ENCODE results near the gene DSG2.

Gene DSG2

DNA sequence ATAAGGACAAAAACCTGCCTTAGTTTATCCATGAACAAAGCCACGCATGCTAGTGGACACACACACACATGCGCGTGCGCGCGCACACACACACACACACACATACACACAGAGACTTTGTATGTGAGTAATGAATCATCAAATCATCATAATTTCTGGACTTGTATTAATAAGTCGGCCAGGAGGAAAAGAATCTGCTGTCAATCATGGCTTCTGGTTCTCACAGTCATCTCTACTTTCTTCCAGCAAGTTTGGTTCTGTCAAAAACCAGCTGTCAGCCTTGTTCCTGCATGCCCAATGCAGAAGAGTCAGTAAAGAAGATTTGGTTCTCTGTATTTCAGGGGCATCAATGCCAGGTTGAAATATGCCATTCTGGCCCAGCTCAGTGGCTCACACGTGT lies 92.6 kb downstream of the DSG2 start:
- H3K9me3 ChIP-seq (ENCODE audit: low read length), result peaks cover 2% of the 10 kb centered on the region
- no peak overlapping the region for H3K4me3 ChIP-seq (ENCODE audit: low read length)
- H3K36me3 ChIP-seq (ENCODE audit: insufficient read depth, low read length), result no peaks in the 10 kb centered on the region

DNA sequence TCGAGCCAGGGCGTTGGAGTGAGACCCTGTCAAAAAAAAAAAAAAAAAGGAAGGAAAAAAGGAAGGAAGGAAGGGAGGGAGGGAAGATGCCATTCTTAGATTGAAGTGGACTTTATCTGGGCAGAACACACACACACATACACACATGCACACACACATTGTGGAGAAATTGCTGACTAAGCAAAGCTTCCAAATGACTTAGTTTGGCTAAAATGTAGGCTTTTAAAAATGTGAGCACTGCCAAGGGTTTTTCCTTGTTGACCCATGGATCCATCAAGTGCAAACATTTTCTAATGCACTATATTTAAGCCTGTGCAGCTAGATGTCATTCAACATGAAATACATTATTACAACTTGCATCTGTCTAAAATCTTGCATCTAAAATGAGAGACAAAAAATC lies 93.1 kb downstream of the DSG2 start:
- H3K36me3 ChIP-seq (ENCODE audit: insufficient read depth, low read length), result no peaks in the 10 kb centered on the region
- H3K4me1 ChIP-seq (ENCODE audit: insufficient read depth, low read length), result peaks cover 25% of the 10 kb centered on the region
- no peak overlapping the region for H2AFZ ChIP-seq (ENCODE audit: low read depth, low read length)
- no peaks in the 10 kb centered on the region for H3K27me3 ChIP-seq (ENCODE audit: insufficient read depth, low read length)
- peaks cover 2% of the 10 kb centered on the region for H3K9me3 ChIP-seq (ENCODE audit: low read length)
- H3K4me3 ChIP-seq (ENCODE audit: low read length), result no peak overlapping the region

More for the DNA sequence above, 92.6 kb downstream of the DSG2 start:
- peaks cover 19% of the 10 kb centered on the region for H3K4me1 ChIP-seq (ENCODE audit: insufficient read depth, low read length)
- no peak overlapping the region for H2AFZ ChIP-seq (ENCODE audit: low read depth, low read length)
- H3K27me3 ChIP-seq (ENCODE audit: insufficient read depth, low read length), result no peaks in the 10 kb centered on the region

DNA sequence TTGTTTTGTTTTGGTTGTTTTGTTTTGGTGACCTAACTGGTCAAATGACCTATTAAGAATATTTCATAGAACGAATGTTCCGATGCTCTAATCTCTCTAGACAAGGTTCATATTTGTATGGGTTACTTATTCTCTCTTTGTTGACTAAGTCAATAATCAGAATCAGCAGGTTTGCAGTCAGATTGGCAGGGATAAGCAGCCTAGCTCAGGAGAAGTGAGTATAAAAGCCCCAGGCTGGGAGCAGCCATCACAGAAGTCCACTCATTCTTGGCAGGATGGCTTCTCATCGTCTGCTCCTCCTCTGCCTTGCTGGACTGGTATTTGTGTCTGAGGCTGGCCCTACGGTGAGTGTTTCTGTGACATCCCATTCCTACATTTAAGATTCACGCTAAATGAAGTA lies 93.7 kb downstream of the DSG2 start, which contains the start of gene TTR:
TSS of gene TTR (plus strand) at position 250 of the 400 bp plus-strand sequence. CDS start at position 276, 26 bp downstream.
- Histone ChIP-seq H3K4me3 (ENCODE audit: low read length) (no peak within 1 kb of the TSS), H3K36me3 (ENCODE audit: insufficient read depth, low read length) (no peaks in the 10 kb centered on the region), H3K27me3 (ENCODE audit: insufficient read depth, low read length) (no peaks in the 10 kb centered on the region), H3K4me1 (ENCODE audit: insufficient read depth, low read length) (peaks cover 28% of the 10 kb centered on the region), H2AFZ (ENCODE audit: low read depth, low read length) (no peak within 1 kb of the TSS), H3K9me3 (ENCODE audit: low read length) (peaks cover 2% of the 10 kb centered on the region)

DNA sequence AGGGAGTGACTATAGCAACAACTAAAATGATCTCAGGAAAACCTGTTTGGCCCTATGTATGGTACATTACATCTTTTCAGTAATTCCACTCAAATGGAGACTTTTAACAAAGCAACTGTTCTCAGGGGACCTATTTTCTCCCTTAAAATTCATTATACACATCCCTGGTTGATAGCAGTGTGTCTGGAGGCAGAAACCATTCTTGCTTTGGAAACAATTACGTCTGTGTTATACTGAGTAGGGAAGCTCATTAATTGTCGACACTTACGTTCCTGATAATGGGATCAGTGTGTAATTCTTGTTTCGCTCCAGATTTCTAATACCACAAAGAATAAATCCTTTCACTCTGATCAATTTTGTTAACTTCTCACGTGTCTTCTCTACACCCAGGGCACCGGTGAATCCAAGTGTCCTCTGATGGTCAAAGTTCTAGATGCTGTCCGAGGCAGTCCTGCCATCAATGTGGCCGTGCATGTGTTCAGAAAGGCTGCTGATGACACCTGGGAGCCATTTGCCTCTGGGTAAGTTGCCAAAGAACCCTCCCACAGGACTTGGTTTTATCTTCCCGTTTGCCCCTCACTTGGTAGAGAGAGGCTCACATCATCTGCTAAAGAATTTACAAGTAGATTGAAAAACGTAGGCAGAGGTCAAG lies 94.7 kb downstream of the DSG2 start:
- H3K4me3 ChIP-seq (ENCODE audit: low read length), result no peak overlapping the region
- peaks cover 2% of the 10 kb centered on the region for H3K9me3 ChIP-seq (ENCODE audit: low read length)
- H3K27me3 ChIP-seq (ENCODE audit: insufficient read depth, low read length), result no peaks in the 10 kb centered on the region
- no peak overlapping the region for H2AFZ ChIP-seq (ENCODE audit: low read depth, low read length)
- peaks cover 20% of the 10 kb centered on the region for H3K4me1 ChIP-seq (ENCODE audit: insufficient read depth, low read length)
- no peaks in the 10 kb centered on the region for H3K36me3 ChIP-seq (ENCODE audit: insufficient read depth, low read length)

DNA sequence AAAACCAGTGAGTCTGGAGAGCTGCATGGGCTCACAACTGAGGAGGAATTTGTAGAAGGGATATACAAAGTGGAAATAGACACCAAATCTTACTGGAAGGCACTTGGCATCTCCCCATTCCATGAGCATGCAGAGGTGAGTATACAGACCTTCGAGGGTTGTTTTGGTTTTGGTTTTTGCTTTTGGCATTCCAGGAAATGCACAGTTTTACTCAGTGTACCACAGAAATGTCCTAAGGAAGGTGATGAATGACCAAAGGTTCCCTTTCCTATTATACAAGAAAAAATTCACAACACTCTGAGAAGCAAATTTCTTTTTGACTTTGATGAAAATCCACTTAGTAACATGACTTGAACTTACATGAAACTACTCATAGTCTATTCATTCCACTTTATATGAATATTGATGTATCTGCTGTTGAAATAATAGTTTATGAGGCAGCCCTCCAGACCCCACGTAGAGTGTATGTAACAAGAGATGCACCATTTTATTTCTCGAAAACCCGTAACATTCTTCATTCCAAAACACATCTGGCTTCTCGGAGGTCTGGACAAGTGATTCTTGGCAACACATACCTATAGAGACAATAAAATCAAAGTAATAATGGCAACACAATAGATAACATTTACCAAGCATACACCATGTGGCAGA lies 97.3 kb downstream of the DSG2 start:
- no peak overlapping the region for H3K4me3 ChIP-seq (ENCODE audit: low read length)
- H3K4me1 ChIP-seq (ENCODE audit: insufficient read depth, low read length), result peaks cover 19% of the 10 kb centered on the region
- H3K36me3 ChIP-seq (ENCODE audit: insufficient read depth, low read length), result no peaks in the 10 kb centered on the region
- H3K9me3 ChIP-seq (ENCODE audit: low read length), result no peaks in the 10 kb centered on the region
- H3K27me3 ChIP-seq (ENCODE audit: insufficient read depth, low read length), result no peaks in the 10 kb centered on the region
- H2AFZ ChIP-seq (ENCODE audit: low read depth, low read length), result no peak overlapping the region

DNA sequence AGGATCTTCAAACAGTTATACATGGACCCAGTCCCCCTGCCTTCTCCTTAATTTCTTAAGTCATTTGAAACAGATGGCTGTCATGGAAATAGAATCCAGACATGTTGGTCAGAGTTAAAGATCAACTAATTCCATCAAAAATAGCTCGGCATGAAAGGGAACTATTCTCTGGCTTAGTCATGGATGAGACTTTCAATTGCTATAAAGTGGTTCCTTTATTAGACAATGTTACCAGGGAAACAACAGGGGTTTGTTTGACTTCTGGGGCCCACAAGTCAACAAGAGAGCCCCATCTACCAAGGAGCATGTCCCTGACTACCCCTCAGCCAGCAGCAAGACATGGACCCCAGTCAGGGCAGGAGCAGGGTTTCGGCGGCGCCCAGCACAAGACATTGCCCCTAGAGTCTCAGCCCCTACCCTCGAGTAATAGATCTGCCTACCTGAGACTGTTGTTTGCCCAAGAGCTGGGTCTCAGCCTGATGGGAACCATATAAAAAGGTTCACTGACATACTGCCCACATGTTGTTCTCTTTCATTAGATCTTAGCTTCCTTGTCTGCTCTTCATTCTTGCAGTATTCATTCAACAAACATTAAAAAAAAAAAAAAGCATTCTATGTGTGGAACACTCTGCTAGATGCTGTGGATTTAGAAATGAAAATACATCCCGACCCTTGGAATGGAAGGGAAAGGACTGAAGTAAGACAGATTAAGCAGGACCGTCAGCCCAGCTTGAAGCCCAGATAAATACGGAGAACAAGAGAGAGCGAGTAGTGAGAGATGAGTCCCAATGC lies 98.3 kb downstream of the DSG2 start:
- Histone ChIP-seq H3K4me3 (ENCODE audit: low read length) (no peak overlapping the region), H3K4me1 (ENCODE audit: insufficient read depth, low read length) (peaks cover 19% of the 10 kb centered on the region)

DNA sequence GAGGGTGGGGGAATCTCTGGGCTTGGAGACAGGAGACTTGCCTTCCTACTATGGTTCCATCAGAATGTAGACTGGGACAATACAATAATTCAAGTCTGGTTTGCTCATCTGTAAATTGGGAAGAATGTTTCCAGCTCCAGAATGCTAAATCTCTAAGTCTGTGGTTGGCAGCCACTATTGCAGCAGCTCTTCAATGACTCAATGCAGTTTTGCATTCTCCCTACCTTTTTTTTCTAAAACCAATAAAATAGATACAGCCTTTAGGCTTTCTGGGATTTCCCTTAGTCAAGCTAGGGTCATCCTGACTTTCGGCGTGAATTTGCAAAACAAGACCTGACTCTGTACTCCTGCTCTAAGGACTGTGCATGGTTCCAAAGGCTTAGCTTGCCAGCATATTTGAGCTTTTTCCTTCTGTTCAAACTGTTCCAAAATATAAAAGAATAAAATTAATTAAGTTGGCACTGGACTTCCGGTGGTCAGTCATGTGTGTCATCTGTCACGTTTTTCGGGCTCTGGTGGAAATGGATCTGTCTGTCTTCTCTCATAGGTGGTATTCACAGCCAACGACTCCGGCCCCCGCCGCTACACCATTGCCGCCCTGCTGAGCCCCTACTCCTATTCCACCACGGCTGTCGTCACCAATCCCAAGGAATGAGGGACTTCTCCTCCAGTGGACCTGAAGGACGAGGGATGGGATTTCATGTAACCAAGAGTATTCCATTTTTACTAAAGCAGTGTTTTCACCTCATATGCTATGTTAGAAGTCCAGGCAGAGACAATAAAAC lies 100.2 kb downstream of the DSG2 start:
- H3K4me1 ChIP-seq (ENCODE audit: insufficient read depth, low read length), result peaks cover 16% of the 10 kb centered on the region
- H3K4me3 ChIP-seq (ENCODE audit: low read length), result no peak overlapping the region
- H3K27me3 ChIP-seq (ENCODE audit: insufficient read depth, low read length), result no peaks in the 10 kb centered on the region
- no peaks in the 10 kb centered on the region for H3K36me3 ChIP-seq (ENCODE audit: insufficient read depth, low read length)
- no peak overlapping the region for H2AFZ ChIP-seq (ENCODE audit: low read depth, low read length)
- no peaks in the 10 kb centered on the region for H3K9me3 ChIP-seq (ENCODE audit: low read length)

More for the DNA sequence above, 98.3 kb downstream of the DSG2 start:
- Histone ChIP-seq H3K36me3 (ENCODE audit: insufficient read depth, low read length) (no peaks in the 10 kb centered on the region), H3K27me3 (ENCODE audit: insufficient read depth, low read length) (no peaks in the 10 kb centered on the region), H3K9me3 (ENCODE audit: low read length) (no peaks in the 10 kb centered on the region), H2AFZ (ENCODE audit: low read depth, low read length) (no peak overlapping the region)

All from neuron (in vitro differentiated cells).